NCI-H1930 (cell line): ENCODE results near the gene PLK2.

Experiments
- DNase-seq, 2 experiments: peaks; one replicate each; lab custom pipeline; 2025; lab: John Stamatoyannopoulos, UW

PLK2 gene

GRCh38 chr5:58460002-58460731 is at the start of gene PLK2:
TSS of gene PLK2 (minus strand) at chr5:58460086. CDS start at chr5:58459959, 127 bp downstream.
- peak; percentile 59 to 76 for DNase-seq

GRCh38 chr5:58507715-58508114 is 47.8 kb upstream of the PLK2 start:
- no peak for DNase-seq

GRCh38 chr5:58505971-58506640 is 46.2 kb upstream of the PLK2 start:
- no peak for DNase-seq

- no peak for DNase-seq
These were observed 45.6 kb upstream of the PLK2 start for GRCh38 chr5:58505502-58505901.

- DNase-seq, result no peak
These were observed 44.9 kb upstream of the PLK2 start for GRCh38 chr5:58504766-58505165.

GRCh38 chr5:58503390-58504046 is 43.6 kb upstream of the PLK2 start:
- DNase-seq, result no peak

GRCh38 chr5:58501778-58502417 is 42.0 kb upstream of the PLK2 start:
- DNase-seq, result peak in 1 of 2 experiments; percentile 1

- DNase-seq, result no peak
These were observed 40.1 kb upstream of the PLK2 start for GRCh38 chr5:58499941-58500340.

GRCh38 chr5:58499231-58499630 is 39.3 kb upstream of the PLK2 start:
- DNase-seq, result no peak

- DNase-seq, result no peak
These were observed 38.6 kb upstream of the PLK2 start for GRCh38 chr5:58498340-58498942.

- DNase-seq, result no peak
These were observed 38.0 kb upstream of the PLK2 start for GRCh38 chr5:58497921-58498320.

GRCh38 chr5:58497386-58497785 is 37.5 kb upstream of the PLK2 start:
- DNase-seq, result no peak

- DNase-seq, result no peak
These were observed 36.6 kb upstream of the PLK2 start for GRCh38 chr5:58496488-58496887.

GRCh38 chr5:58493141-58493540 is 33.3 kb upstream of the PLK2 start:
- DNase-seq, result no peak

GRCh38 chr5:58491216-58491892 is 31.5 kb upstream of the PLK2 start, which contains the start of gene GAPT:
TSS of gene GAPT (plus strand) at chr5:58491435. CDS start at chr5:58494537, 3,102 bp downstream.
- DNase-seq, result no peak

- no peak for DNase-seq
These were observed 30.6 kb upstream of the PLK2 start for GRCh38 chr5:58490402-58491050.

GRCh38 chr5:58486290-58486689 is 26.4 kb upstream of the PLK2 start:
- DNase-seq, result no peak

GRCh38 chr5:58484505-58484904 is 24.6 kb upstream of the PLK2 start:
- no peak for DNase-seq

GRCh38 chr5:58482536-58482935 is 22.6 kb upstream of the PLK2 start:
- DNase-seq, result no peak

- DNase-seq, result no peak
These were observed 21.9 kb upstream of the PLK2 start for GRCh38 chr5:58481828-58482227.
